Measurements from ENCODE around the gene TCP11L2. TPM values are rescaled to one million over a fixed set of nuclear protein-coding genes. Genes with fewer than 3 reads are reported as not detected.

The TCP11L2 gene
- total RNA-seq, 1 experiment from 2014 or later = 12.1 TPM

DNA sequence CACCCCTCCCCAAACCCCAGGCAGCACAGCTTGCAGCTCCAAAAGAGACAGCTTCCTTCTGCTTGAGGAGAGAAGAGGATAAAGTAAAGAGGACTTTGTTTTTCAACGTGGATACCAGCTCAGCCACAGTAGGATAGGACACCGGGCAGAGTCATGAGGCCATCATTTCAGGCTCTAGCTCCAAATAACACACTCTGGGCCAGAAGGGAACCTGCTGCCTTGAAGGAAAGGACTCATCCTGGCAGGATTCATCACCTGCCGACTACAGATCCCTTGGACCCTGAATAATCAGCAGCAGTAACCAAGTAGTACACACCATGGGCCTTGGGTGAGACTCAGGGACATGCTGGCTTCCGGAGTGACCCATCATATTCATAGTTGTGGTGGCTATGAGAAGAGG, 44.3 kb upstream of the TCP11L2 start:
- Histone ChIP-seq H3F3A (ENCODE audit: low read length, unreplicated experiment) (no peaks in the 10 kb centered on the region), H3K4me1 (ENCODE audit: insufficient read depth, low read length) (no peaks in the 10 kb centered on the region), H2AFZ (ENCODE audit: low read length) (no peak overlapping the region), H3K4me2 (ENCODE audit: low read length) (no peak overlapping the region), H3K79me2 (ENCODE audit: low read length) (no peaks in the 10 kb centered on the region), H3K27me3 (ENCODE audit: low read length) (no peaks in the 10 kb centered on the region), H3K9me2 (replicated peaks; ENCODE audit: low read length) (no peaks in the 10 kb centered on the region), H3K36me3 (ENCODE audit: low read depth, low read length) (no peaks in the 10 kb centered on the region), H3K4me3 (ENCODE audit: low read length) (no peak overlapping the region), H3K9ac (ENCODE audit: low read length) (no peak overlapping the region), H4K20me1 (ENCODE audit: low read length) (no peaks in the 10 kb centered on the region), H3K27ac (ENCODE audit: low read length) (no peak overlapping the region), H3K9me3 (ENCODE audit: low read length) (no peaks in the 10 kb centered on the region)
- TF ChIP-seq, protein P1, sequence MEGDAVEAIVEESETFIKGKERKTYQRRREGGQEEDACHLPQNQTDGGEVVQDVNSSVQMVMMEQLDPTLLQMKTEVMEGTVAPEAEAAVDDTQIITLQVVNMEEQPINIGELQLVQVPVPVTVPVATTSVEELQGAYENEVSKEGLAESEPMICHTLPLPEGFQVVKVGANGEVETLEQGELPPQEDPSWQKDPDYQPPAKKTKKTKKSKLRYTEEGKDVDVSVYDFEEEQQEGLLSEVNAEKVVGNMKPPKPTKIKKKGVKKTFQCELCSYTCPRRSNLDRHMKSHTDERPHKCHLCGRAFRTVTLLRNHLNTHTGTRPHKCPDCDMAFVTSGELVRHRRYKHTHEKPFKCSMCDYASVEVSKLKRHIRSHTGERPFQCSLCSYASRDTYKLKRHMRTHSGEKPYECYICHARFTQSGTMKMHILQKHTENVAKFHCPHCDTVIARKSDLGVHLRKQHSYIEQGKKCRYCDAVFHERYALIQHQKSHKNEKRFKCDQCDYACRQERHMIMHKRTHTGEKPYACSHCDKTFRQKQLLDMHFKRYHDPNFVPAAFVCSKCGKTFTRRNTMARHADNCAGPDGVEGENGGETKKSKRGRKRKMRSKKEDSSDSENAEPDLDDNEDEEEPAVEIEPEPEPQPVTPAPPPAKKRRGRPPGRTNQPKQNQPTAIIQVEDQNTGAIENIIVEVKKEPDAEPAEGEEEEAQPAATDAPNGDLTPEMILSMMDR (conservative IDR thresholded peaks at IDR 0.05; ENCODE audit: low read depth, low read length) = no peak
- no peak for TF ChIP-seq EZH2phosphoT487 (IDR thresholded peaks at IDR 0.05; ENCODE audit: borderline replicate concordance, low read length)
- TF ChIP-seq EZH2 (IDR thresholded peaks at IDR 0.05; ENCODE audit: low read length, unreplicated experiment) = no peak
- no peak for DNase-seq
- ChIA-PET CTCF (no interaction called here), POLR2A (ENCODE audit: unreplicated experiment) (no interaction called here)
- intact Hi-C loops (cut with micrococcal nuclease) = no loop called here
- BruUV-seq (replicated peaks) = no TSS peak
- ATAC-seq = no peak

DNA sequence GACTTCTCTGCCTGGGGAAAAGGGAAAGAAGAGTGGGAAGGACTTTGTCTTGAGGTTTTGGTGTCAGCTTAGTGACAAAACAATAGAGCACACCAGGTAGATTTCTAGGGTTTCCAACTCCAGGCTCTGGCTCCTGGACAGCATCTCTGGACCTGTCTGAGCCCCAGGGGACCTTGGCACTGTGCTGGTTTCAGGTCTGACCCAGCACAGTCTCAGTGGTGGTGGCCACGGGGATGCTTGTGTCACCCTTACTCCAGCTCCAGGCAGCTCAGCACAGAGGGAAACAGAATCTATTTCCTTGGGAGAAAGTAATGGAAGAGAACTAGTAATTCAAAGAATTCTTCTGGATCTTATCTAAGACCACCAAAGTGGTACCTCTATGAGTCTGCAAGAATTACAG, 43.6 kb upstream of the TCP11L2 start:
- intact Hi-C loops (cut with micrococcal nuclease) = no loop called here
- H3K4me3 ChIP-seq (ENCODE audit: low read length) = no peak overlapping the region
- no peak for ATAC-seq
- H3K9me3 ChIP-seq (ENCODE audit: low read length) = no peaks in the 10 kb centered on the region
- no peak overlapping the region for H3K27ac ChIP-seq (ENCODE audit: low read length)
- H3K79me2 ChIP-seq (ENCODE audit: low read length) = no peaks in the 10 kb centered on the region
- no peaks in the 10 kb centered on the region for H4K20me1 ChIP-seq (ENCODE audit: low read length)
- H3K4me2 ChIP-seq (ENCODE audit: low read length) = no peak overlapping the region
- no peaks in the 10 kb centered on the region for H3F3A ChIP-seq (ENCODE audit: low read length, unreplicated experiment)
- ChIA-PET POLR2A (ENCODE audit: unreplicated experiment) (no interaction called here), CTCF (no interaction called here)
- H2AFZ ChIP-seq (ENCODE audit: low read length) = no peak overlapping the region
- no peaks in the 10 kb centered on the region for H3K27me3 ChIP-seq (ENCODE audit: low read length)
- TF ChIP-seq EZH2 (IDR thresholded peaks at IDR 0.05; ENCODE audit: low read length, unreplicated experiment) (no peak), EZH2phosphoT487 (IDR thresholded peaks at IDR 0.05; ENCODE audit: borderline replicate concordance, low read length) (no peak)
- TF ChIP-seq, protein P1 (conservative IDR thresholded peaks at IDR 0.05; ENCODE audit: low read depth, low read length) = no peak
- no peak overlapping the region for H3K9ac ChIP-seq (ENCODE audit: low read length)
- H3K4me1 ChIP-seq (ENCODE audit: insufficient read depth, low read length) = no peaks in the 10 kb centered on the region
- no peak for DNase-seq
- no peaks in the 10 kb centered on the region for H3K9me2 ChIP-seq (replicated peaks; ENCODE audit: low read length)
- no peaks in the 10 kb centered on the region for H3K36me3 ChIP-seq (ENCODE audit: low read depth, low read length)
- no TSS peak for BruUV-seq (replicated peaks)

DNA sequence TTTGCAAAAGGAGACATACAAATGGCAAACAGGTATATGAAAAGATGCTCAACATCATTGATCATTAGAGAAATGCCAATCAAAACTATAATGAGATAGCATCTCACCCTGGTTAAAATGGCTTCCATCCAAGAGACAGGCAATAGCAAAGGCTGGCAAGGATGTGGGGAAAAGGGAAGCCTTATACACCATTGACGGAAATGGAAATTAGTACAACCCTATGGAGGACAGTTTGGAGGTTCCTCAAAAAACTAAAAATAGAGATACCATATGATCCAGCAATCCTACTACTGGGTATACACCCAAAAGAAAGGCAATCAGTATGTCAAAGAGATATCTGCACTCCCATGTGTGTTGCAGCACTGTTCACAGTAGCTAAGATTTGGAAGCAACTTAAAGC, 37.4 kb upstream of the TCP11L2 start:
- ATAC-seq (no peak), DNase-seq (no peak)
- no peak overlapping the region for H3K4me3 ChIP-seq (ENCODE audit: low read length)
- TF ChIP-seq, protein P1 (conservative IDR thresholded peaks at IDR 0.05; ENCODE audit: low read depth, low read length) = no peak
- TF ChIP-seq EZH2 (IDR thresholded peaks at IDR 0.05; ENCODE audit: low read length, unreplicated experiment) = no peak
- TF ChIP-seq EZH2phosphoT487 (IDR thresholded peaks at IDR 0.05; ENCODE audit: borderline replicate concordance, low read length) = no peak
- intact Hi-C loops (cut with micrococcal nuclease) = no loop called here
- no peaks in the 10 kb centered on the region for H3K27me3 ChIP-seq (ENCODE audit: low read length)
- H3K27ac ChIP-seq (ENCODE audit: low read length) = no peak overlapping the region
- H3K4me2 ChIP-seq (ENCODE audit: low read length) = no peak overlapping the region
- no TSS peak for BruUV-seq (replicated peaks)
- H3K9me3 ChIP-seq (ENCODE audit: low read length) = no peaks in the 10 kb centered on the region
- H3K4me1 ChIP-seq (ENCODE audit: insufficient read depth, low read length) = no peaks in the 10 kb centered on the region
- H3K79me2 ChIP-seq (ENCODE audit: low read length) = no peaks in the 10 kb centered on the region
- no peaks in the 10 kb centered on the region for H4K20me1 ChIP-seq (ENCODE audit: low read length)
- ChIA-PET POLR2A (ENCODE audit: unreplicated experiment) (no interaction called here), CTCF (no interaction called here)
- H3K9ac ChIP-seq (ENCODE audit: low read length) = no peak overlapping the region
- H3K36me3 ChIP-seq (ENCODE audit: low read depth, low read length) = no peaks in the 10 kb centered on the region
- H3F3A ChIP-seq (ENCODE audit: low read length, unreplicated experiment) = no peaks in the 10 kb centered on the region
- H3K9me2 ChIP-seq (replicated peaks; ENCODE audit: low read length) = no peaks in the 10 kb centered on the region
- no peak overlapping the region for H2AFZ ChIP-seq (ENCODE audit: low read length)

Data from PC-3 (cell line).